DMS53 treated with DMSO at 0.1 percent for 48 hours (cell line): ENCODE measurements around the gene LMTK3.
A peak's percentile ranks its signal among the peaks of the same experiment; 100 is the strongest.
"Not testable (repeated sequence)": the region's sequence is repeated elsewhere in the genome, so short reads cannot be mapped to it uniquely, and the experiment has no call there.

Experiments
- DNase-seq: peaks from one replicate; lab custom pipeline; 2025; ENCODE audit not compliant: unreplicated experiment; lab: John Stamatoyannopoulos, UW

The LMTK3 gene

DNA sequence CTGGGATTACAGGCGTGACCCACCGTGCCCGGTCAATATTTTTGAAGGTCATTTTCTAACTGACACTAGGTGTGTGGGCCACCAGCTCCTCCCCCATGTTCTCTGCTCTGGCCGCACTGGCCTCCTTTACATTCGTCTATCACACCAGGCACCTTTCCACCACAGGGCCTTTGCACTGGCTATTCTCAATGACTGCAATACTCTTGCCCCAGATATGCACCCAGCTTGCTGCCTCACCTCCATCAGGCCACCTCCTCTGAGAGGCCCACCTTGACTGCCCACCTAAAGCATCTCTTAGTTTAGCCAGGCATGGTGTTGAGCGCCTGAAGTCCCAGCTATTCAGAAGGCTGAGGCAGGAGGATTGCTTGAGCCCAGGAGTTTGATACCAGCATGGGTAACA is 30.2 kb upstream of the LMTK3 start:
- DNase-seq, result no peak

DNA sequence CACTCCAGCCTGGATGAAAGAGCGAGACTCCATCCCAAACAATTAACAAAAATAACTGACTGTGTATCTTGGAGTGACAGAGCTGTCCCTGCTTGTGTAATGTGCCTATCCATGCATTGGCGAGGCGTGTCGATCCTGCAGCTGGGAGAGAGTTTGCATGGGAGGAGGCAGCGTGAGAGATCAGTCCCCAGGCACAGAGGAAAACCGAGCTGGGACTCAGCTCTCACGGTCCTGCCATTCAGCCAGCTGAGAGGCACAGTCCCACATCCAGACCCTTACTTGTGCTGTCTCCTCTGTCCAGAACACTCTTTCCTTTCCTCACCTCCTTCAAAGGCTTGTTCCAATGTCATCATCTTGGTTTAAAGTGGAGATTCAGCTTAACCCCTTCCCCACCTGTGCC is 28.5 kb upstream of the LMTK3 start:
- peak; percentile 18 for DNase-seq

DNA sequence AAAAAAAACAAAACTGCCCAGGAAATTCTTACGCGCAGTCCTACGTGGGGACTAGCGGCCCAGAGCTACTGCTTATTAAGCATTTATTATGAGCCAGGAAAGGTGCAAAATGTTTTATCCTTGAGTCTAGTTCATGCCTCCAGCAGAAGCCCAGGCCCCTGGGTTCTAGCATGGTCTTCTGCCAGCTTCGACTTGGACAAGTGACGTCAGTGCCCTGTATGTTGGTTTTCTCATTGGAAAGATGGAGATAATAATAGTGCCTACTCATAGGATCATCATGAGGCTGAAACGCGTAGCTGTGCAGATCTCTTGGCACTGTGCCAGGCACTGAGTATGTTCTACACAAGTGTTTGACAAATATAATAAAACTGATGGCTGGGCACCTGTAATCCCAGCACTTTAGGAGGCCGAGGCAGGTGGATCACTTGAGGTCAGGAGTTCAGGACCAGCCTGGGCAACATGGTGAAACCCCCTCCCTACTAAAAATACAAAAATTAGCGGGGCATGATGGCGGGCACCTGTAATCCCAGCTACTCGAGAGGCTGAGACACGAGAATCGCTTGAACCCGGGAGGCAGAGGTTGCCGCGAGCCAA is 28.0 kb upstream of the LMTK3 start:
- peak; percentile 98 for DNase-seq

DNA sequence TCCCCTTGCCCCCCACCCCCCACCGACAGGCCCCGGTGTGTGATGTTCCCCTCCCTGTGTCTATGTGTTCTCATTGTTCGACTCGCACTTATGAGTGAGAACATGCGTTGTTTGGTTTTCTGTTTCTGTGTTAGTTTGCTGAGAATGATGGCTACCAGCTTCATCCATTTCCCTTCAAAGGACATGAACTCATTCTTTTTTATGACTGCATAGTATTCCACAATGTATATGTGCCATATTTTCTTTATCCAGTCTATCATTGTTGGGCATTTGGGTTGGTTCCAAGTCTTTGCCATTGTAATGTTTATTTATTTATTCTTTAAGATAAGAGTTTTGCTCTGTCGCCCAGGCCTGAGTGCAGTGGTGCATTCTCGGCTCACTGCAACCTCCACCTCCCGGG is 26.4 kb upstream of the LMTK3 start:
- DNase-seq, result not testable (repeated sequence)

DNA sequence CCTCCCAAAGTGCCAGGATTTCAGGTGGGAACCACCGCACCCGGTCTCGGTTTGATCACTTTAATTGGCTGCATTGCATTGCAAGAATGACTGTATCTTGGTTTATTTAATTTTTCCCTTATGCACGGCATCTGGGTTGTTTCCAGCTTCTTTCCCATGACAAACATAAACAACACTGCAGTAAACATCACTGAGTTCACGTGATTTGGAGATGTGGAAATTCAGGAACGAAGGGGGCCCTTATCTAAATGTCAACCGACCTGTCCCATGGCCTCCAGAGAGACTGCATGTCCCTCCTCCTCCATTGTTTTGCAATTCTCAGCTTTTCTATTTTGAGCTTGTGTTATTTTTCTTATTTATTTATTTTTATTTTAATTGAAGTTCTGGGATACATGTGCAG is 25.9 kb upstream of the LMTK3 start:
- DNase-seq, result no peak

DNA sequence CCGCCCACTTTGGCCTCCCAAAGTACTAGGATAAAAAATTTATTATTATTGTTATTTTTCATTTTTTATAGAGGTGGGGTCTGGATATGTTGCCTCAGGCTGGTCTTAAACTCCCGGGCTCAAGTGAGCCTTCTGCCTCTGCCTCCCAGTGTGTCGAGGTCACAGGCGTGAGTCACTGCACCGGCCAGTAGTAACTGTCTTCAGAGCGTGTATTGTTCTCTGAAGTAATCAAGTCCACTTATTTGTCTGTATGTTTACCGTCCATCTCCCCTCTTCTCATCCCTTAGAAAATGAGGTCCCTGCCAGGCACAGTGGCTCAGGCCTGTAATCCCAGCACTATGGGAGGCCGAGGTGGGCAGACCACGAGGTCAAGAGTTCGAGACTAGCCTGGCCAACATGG is 22.1 kb upstream of the LMTK3 start:
- DNase-seq, result no peak

DNA sequence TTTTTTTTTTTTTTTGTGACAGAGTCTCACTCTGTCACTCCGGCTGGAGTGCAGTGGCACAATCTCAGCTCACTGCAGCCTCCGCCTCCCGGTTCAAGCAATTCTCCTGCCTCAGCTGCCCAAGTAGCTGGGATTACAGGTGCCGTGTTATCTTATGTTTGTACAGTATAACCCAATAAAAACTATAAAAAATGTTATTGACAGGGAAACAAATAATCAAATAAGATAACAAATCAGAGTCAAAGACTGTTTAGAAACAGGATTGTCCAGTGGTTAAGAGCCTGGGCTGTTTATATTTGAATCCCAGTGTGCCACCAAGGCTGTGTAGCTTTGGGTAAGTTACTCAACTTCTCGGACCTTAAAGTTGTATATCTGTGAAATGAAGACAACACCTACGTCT is 19.1 kb upstream of the LMTK3 start:
- no peak for DNase-seq

DNA sequence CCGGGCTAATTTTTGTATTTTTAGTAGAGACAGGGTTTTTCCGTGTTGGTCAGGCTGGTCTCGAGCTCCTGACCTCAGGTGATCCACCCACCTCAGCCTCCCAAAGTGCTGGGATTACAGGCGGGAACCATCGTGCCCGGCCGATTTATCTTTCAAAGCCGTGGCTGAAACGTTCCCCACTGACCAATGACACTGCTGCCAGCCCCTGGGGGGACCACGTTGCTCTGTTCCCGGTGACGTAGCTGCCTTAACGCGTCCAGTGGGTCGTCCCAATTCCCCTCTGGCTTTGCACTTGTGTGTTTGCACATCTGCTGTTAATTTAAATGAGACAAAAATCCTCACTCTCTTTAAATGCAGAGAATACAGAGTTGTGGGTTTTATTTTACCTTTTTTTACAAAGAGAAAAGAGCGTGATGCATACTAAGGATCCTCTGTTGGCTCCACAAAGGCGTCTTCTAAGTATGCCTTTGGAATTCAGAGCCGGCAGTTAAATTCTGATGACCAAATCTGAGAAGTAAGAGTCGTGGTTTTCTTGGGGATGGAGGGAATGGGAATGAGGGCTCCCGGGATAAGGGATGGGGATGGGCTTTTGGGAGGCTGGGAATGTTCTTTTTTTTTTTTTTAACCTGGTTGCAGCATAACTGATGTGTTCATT is 18.6 kb upstream of the LMTK3 start:
- no peak for DNase-seq

DNA sequence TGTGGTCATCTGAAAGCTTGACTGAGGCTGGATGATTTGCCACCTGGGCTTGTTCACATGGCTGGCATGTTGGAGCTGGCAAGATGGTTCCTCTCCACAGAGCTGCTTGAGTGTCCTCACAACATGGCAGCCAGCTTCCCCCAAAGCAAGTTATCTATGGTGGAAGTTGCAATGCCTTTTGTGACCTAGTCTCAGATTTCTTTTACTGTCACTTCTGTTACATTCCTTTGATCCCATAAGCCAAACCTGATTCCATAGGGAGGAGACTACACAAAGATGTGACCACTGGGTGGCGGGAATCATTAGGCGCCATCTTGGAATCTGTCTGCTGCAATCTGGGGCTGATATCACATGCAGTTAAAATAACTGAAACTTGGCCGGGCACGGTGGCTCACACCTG is 17.5 kb upstream of the LMTK3 start:
- no peak for DNase-seq

DNA sequence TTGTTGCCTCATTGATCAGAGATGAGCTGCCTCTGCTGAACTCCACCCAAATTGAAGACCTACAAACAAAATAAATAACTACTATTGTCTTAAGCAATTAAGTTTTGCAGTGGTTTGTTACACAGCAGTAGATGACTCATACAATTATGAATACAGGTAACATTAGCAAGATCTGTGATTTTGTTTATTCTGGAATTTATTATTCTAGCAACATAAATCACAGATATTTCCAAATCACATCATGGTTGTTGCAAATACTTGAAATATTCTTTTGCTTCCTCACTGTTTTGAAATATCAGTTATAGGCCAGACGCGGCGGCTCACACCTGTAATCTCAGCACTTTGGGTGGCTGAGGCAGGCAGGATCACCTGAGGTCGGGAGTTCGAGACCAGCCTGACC is 13.1 kb upstream of the LMTK3 start:
- DNase-seq, result no peak

DNA sequence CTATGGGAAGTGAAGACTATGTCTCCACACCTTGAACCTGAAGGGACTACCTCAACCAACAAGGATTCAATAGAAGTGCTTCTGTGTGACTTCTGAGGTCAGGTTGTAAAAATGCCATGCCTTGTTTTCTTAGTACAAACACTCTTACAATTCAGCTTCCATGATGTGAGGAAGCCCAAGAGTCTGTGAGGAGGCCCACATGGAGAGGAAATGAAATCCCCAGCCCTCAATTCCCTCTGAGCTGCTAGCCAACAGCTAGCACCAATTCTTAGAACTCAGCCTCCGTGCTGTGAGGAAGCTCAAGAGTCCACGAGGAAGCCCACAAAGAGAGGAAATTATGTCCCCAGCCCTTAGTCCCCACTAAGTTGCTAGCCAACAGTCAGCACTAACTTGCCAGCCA is 12.6 kb upstream of the LMTK3 start:
- no peak for DNase-seq

DNA sequence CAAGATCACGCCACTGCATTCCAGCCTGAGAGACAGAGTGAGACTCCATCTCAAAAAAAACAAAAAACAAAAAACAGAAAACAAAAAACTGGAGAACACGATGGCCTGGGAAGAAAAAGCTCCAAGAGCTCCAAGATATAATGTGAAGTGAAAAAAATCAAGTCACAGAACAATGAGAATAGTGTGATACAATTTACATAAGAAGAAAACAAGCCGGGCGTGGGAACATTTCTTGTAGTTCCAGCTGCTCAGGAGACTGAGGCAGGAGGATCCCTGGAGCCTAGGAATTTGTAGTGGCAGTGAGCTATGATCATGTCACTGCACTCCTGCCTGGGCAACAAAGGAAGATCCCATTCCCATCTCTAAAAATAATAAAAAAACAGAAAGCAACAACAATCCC is 8.5 kb upstream of the LMTK3 start:
- DNase-seq, result no peak

DNA sequence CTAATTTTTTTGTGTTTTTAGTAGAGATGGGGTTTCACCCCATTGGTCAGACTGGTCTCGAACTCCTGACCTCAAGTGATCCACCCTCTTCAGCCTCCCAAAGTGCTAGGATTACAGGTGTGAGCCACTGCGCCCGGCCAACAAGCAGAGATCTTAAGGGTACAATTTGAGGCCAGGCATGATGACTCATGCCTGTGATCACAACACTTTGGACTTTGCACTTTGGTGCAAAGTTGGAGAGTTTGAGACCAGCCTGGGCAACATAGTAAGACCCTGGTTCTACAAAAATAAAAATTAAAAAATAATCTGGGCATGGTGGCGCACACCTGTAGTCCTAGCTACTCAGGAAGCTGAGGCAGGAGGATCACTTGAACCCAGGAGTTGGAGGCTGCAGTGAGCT is 7.8 kb upstream of the LMTK3 start:
- DNase-seq, result not testable (repeated sequence)

DNA sequence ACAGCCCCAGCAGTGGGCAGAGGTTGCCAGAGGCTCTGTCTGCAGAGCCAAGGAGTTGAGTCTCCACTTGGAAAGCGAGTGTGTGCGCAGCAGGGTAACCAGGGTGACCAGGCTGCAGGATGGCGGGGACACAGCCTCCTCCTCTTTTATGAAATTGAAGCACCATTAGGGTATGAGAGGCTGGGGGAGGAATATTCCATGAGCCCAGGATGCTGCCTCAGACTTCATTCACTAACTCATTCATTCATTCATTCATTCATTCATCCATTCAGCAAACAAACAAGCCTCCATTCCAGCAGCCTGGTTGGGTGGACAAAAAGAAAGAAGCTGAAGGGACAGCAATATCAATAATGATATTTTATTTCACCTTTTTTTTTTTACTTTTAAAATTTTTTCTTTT is 6.6 kb upstream of the LMTK3 start:
- DNase-seq, result no peak

DNA sequence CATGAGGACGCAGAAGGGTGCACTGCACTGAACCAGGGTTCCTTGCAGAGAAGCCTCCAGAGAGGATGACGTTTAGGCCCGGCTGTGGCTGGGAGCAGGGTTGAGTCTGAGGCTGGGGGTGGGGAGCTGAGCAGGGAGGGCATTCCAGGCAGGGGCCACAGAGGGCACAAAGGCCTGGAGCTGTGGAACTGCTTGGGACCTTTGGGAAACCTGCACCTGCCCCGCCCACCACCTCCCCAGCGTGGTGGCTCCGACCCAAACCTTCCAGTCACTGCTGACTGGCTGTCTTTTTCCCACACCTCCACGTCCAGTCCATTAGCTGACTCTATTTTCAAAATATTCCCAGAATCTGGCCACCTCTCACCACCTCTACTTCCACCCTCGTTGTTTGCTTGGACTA is 4.9 kb upstream of the LMTK3 start:
- DNase-seq, result no peak

DNA sequence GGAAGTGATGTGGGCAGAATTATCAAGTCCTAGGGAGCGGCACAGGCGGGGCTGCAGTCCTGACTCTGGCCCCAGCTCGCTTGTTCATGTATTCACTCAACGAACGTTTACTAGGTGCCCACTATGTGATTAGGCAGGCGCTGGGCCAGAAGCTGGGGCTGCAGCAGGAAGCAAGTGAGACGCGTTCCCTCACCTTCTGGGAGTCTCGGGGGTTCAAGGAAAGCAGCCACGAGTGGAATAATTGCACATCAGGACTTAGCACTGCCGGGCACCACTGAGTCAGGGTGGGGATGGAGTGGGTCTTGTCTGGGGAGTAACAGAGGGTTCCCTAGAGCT is 2.5 kb upstream of the LMTK3 start:
- DNase-seq, result no peak

DNA sequence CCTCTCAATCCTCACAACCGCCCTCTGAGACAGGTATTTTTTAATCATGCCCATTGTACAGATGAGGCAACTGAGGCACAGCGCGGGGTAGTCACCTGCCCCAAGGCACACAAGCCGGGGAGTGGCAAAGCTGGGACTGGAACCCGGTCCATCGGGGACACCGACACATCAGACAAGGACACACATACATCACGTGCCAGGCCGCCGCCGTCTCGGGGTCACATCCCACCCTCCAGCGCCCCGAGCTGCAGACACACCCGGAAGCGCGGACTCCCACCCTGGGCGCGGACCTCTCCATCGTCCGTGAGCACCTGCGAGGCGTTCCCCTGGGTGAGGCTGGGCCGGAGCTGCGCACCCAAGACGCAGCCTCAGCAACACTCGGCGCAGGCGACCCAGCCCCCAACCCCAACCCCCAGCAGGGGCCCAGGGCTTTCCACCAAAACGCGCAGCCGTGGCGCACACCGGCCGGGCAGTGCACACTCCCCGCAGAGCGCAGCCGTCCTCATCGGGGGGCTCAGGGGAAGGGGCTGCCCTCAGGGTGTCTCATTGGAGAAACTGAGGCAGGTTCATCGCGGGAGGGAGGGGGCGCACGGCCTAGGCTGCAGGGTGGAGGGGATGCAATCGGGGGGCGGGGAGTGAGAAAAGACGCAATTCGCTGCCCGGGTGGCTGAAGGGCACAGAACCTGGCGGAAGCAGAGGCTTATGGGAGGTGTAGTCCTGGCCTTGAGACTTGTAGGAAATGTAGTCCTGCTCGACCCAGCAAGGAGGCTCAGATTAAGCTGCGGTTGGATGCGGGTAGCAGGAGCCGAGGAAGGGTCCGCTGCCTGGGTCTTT is 1.9 kb upstream of the LMTK3 start:
- peak; percentile 81 for DNase-seq

DNA sequence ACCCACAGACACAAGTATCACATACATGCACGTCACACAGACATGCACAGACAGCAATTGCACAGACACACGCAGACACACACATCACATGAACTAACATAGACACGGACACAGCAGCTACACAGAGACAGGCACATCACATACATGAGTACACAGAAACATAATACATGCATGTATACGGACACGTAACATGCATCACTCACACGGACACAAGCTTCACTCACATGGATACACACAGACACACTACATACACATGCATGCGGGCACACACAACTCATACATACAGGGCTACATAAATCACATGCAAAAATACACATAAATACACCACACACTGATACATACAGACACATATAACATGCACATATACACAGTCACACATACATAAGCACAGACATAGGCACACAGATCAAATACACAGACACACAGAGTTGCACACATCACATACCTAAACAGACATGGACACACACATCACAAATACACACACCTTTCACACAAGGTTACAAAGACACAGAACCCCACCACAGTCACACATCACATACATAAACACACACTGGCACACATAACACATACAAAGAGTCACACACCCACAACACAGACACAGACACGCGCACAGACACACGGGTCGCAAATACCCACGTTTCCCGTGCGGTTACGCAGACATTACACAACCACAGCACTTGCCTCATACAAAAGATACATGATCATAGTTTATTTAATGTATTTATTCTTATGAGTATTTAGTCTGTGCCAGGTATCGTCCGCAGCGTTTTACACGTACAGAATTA is 1.1 kb upstream of the LMTK3 start:
- DNase-seq, result no peak

DNA sequence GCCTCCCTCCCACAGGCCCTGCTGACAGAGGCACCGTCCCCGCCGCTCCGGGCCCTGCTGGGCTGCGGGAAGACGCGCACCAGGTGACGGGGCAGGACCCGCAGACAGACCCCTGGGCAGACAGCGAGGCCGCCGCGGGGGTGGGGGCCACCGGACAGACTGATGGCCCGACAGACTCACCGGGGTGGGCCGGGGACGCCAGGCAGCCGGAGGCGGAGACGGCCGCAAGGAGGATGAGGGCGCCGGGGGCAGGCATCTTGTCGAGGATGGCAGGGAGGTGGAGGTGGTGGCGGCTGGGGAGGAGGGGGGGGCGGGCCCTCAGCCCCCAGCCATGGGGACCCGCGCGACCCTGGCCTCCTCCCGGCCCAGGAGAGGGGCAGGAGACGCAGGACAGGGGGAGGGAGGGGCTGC is 309 bp downstream of the LMTK3 start:
- DNase-seq, result no peak

DNA sequence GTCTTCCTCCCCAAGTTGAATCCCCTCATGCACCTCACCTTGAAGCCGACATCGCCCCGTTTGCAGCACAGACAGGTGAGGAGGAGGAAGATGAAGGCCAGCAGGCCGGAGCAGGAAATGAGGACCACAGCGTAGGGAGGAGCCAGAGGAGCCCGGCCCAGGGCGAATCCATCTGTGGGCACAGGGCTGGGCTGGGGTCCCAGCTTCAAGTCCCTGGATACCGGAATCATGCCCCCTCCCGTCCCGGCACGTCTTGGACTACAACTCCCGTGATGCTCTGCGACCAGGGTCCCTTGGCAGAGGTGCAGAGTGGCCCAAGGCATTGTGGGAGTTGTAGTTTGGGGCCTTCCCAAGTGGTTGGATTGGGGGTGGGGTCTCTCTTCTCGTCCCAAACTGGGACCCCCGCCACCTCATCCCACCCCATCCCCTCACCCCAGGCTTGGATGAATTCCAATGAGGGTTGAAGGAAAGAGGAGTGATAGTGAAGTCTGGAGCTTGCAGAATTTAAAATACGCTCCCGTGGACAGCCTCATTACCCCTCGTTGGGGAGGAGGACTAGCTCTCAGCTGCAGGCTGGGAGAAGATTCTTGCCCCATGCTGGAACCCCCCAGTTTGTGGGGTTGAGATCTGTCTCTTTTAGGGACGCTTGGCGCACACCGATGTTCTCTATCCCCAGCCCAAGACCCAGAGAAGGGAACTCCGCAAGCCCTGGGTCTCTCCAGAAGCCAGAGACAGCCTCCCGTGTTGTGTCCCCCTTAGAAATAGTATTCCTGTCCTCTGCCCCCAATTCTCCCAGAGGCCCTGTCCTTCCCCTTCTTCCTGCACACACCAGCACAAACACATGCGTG is 990 bp downstream of the LMTK3 start:
- DNase-seq, result peak; percentile 40
